Stimulated activated CD4-positive, alpha-beta T cell treated with anti-CD3 and anti-CD28 coated beads, Interleukin-2, amount 100 ng/mL, for 4 hours (primary cell): ENCODE data around the gene PRKCB.
"Not testable (repeated sequence)": the region's sequence is repeated elsewhere in the genome, so short reads cannot be mapped to it uniquely, and the experiment has no call there.

Experiments
- DNase-seq: peaks from one replicate; pipeline ENCODE4 v3.0.0-alpha.2; 2020; ENCODE audit warnings: low read depth

Gene PRKCB

DNA sequence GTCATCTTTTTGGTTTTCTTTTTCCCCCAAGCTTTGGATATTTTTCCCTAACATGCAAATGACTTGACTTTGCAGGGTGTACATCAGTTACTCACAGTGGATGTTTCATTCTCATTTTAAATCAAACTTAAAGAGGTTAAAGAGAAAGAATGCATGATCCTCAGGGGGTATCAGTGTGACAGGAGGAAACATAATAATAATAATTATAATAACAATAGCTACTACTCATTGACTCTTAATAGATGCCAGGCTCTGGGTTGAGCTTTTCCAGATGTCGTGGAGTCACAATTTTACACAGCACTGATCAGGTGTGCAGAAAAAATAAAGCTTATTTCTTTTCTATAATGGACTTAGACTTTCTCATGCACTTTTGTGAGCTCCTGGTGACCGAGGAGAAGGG lies 263.1 kb downstream of the PRKCB start:
- DNase-seq, result no peak

DNA sequence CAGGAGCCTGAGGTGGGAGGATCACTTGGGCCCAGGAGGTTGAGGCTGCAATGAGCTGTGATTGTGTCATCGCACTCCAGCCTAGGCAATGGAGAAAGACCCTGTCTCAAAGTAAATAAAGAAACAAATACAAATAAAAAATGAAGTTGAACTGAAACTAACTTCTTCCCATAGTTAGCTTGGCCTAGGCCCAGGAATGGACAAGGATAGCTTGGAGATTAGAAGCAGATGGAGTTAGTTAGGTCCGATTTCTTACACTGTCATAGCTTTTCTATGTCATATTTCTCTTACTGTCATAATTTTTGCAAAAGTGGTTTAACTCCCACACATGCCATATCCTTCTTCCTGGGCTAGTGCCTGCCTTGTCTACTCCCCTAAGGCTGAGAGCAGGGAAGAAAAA lies 265.6 kb downstream of the PRKCB start:
- no peak for DNase-seq

DNA sequence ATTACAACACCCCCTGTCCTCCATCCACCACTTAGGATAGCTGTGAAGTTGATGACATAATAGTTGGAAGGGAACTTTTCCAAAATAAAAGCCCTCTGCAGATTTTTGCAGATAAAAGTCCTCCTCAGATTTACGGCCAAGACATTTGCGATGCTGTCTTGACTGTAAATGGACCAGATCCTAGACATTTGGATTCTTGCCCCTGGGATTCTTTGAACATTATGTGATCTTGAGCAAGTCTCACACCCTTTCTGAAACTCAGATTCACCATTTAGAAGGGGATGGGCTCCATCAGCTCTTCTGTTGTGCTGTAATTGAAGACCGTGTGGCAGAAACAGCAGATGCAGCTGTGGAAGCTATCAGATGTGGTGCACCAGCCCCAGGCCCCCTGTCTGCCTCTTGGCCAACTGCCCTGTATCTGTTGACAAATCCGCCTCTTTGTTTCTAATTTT lies 266.5 kb downstream of the PRKCB start:
- DNase-seq, result no peak

DNA sequence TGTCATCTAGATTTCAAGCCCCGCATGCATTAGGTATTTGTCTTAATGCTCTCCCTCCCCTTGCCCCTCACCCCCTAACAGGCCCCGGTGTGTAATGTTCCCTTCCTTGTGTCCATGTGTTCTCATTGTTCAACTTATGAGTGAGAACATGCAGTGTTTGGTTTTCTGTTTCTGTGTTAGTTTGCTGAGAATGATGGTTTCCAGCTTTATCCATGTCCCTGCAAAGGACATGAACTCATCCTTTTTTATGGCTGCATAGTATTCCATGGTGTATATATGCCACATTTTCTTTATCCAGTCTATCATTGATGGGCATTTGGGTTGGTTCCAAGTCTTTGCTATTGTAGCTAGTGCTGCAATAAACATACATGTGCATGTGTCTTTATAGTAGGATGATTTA lies 269.7 kb downstream of the PRKCB start:
- DNase-seq, result not testable (repeated sequence)

DNA sequence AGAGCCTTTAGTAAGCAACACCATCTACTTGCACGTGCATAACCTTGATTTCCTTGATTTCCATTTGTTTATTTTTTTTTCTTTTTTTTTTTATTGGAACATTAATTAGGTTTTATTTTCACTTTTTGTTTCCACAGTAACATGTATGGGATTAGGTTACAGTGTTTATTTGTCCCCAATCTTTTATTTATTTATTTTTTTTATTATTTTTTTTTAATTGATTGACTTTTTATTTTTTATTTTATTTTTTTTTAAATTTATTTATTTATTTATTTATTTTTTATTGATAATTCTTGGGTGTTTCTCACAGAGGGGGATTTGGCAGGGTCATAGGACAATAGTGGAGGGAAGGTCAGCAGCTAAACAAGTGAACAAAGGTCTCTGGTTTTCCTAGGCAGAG lies 272.3 kb downstream of the PRKCB start:
- not testable (repeated sequence) for DNase-seq

DNA sequence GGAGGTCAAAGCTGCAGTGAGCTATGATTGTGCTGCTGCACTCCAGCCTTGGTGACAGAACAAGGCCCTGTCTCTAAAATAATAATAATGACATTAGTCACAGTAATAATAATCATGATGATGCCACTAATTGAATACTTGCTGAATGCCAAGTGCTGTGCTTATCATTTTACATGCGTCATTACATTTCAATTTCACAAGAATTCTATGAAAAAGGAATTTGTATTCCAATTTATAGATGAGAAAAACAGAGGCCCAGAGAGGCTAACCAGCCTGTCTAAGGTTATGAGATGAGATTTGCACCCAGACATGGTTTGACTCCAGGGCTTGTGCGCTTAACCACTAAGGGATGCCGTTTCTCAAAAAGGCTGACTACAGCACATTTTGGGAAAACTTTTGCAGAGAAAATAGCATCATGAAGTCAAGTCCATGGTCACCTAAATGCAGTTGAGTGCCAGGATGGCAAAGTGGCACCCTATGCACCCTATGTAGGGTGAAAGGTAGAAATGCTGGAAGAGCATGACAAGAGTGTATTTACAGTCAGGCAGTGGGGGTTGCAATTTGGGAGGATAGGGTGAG lies 276.0 kb downstream of the PRKCB start:
- DNase-seq, result no peak

DNA sequence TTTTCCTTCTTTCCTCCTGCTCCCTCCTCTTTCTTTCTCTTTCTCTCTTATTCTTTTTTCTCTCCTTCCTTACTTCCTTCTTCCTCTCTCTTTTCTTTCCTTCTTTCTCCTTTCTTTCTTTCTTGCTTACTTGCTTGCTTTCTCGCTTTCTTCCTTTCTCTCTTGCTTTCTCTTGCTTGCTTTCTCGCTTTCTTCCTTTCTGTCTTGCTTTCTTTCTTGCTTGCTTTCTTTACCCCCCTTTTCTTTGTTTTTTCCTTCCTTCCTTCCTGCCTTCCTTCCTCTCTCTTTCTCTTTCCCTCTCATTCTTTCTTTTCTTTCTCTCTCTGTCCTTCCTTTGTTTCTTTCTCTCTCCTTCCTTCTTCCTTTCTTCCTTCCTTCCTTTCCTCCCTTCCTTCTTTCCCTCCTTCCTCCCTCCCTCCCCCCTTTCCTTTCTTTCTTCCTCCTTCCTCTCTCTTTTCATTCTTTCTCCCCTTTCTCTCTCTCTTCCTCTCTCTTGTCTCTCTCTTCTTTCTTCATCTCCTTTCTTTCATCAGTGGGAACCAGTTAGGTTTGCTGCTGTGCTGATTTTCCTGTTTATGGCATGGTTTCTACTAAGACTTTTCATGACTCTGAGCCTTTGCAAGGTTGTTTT lies 277.4 kb downstream of the PRKCB start:
- DNase-seq, result no peak

DNA sequence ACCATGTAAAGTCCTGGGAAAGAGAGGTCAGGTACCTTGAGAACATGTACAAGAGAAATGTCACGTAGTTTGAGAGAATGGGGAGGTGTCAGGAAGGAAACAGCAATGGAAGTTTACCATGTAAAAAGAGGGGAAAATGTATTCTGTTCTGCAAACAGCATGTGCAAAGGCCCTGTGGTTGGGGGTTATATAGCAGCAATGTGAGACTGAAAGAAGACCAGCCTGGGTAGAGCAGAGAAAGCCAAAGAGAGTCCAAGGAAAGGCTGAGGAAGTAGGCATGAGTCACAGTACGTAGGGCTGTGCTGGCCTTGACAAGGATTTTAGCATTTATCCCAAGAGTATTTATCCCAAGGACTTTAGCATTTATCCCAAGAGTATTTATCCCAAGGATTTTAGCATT lies 279.1 kb downstream of the PRKCB start:
- DNase-seq, result no peak

GRCh38 chr16:24116046-24116776 lies 280.4 kb downstream of the PRKCB start:
- no peak for DNase-seq

DNA sequence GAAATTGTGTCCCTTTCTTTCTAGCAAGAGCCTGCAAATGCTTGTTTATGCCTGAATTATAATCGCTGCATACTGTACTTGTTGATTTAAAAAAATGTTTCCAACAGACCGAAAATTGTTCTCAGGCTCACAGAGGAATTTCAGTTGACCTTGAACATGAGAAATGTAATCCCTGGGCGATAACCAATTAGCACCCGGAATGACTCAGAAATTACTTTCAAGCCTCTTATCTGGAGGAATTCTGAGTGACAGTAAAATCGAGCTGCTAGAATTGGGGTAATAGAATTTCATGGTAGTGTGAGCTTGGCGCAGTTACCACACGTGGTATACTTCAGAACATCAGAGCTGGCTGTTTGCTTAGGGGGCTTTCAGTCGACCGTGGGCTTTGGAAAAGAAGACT lies 281.2 kb downstream of the PRKCB start:
- no peak for DNase-seq

DNA sequence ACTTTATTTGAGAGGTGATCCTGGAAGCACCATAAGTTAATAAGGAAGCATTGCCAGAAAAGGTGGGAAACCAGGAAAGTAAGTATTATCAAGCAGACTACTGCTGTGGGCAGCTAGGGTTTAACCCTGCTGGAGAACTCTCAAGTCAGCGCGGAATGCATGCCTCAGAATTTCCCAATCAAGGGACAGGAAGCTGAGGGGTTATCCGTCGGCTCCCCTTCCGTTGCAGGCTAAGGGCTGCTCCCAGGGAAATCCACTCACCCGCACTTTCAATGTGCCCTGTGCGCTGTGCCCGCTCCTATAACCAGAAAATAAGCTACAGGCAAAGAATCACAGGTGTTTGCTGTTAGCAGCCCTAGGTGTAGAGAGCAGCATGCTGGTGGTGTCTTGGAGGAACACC lies 281.9 kb downstream of the PRKCB start:
- no peak for DNase-seq

DNA sequence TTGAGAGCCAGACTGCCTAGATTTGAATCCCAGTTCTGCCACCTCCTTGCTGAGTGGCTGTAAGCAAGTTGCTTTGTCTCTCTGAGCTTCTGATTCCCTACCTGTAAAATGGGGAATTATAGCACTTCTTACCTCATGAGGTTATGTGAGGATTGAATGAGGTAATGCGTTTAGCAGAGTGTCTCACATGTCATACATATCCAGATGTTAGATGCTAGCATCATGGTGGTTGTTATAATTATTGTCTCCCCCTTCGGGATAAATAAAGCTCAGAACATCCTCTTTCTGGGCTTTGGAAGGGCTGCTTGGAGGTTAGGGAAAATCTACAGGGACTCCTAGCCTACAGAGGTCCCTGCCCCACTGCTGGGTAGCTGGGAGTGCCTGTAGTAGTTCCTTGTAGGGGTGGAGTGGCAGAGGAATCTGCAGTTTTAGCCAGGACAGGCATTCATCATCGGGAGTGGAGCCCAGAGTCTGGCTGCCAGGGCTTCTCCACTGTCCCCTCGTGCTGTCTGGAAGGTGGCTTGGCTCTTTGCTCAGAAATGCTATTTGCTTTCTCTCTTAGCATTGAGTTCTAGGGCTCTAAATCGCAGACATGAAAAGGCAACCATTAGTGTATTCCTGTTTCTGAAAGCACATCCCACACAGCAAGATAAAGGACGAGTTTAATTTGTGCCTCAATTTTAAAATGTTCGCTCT lies 282.5 kb downstream of the PRKCB start:
- no peak for DNase-seq

- no peak for DNase-seq
These were observed 284.0 kb downstream of the PRKCB start for GRCh38 chr16:24119807-24120206.

DNA sequence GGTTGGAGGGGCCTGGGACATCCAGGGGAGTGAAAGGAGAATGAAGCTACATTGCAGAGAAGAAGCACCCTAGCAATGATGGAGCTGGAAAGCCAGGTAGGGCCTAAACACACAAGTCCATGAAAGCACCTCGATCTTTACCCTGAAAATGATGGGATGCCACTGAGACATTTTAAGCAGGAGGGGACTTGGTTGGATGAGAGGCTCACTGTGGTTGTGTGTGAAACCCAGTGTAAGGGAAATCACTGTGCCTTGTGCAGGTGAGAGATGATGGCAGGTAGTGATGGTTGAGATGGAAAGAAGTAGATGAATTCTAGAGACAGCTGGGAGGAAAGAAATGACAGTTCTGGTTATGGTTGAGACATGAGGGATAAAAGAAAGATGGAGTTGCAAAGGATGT lies 287.5 kb downstream of the PRKCB start:
- no peak for DNase-seq

DNA sequence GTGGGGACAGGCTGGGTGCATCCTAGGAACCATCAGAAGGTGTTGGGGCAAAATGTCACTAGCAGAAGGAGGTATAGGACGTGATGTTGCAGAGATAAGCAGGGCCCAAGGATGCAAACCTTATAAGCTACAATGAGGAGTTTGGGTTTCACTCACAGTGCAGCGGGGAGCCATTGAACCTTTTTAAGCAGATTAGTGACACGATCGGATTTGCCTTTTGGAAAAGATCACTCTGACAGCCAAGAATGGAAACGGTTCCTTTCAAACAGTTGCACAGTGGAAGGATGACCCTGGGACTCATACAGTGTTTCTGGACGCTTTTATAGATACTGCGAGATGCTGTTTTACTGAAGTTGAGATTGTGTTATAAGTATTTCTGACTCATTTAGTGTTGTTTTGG lies 288.5 kb downstream of the PRKCB start:
- DNase-seq, result no peak

DNA sequence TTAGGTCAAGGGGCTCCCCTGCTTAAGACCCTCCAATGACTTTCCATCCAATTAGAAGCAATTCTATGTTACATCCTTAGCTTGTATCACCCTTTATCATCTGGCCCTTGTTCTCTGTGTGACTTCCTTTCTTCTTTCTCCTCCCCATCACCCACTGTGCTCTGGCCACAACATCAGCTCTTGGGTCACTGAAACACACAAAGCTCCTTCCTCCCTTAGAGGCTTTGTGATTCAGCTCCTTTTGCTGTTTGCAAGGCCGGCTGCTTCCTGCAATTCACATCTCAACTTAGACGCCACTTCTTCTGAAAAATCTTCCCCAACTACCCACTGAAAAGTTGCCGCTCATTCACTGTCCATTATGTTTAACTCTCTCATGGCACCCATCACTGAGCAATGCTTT lies 289.4 kb downstream of the PRKCB start:
- DNase-seq, result no peak

GRCh38 chr16:24129412-24129918 lies 293.7 kb downstream of the PRKCB start:
- DNase-seq, result no peak

GRCh38 chr16:24130494-24131085 lies 294.8 kb downstream of the PRKCB start:
- no peak for DNase-seq

GRCh38 chr16:24131294-24131693 lies 295.5 kb downstream of the PRKCB start:
- no peak for DNase-seq

DNA sequence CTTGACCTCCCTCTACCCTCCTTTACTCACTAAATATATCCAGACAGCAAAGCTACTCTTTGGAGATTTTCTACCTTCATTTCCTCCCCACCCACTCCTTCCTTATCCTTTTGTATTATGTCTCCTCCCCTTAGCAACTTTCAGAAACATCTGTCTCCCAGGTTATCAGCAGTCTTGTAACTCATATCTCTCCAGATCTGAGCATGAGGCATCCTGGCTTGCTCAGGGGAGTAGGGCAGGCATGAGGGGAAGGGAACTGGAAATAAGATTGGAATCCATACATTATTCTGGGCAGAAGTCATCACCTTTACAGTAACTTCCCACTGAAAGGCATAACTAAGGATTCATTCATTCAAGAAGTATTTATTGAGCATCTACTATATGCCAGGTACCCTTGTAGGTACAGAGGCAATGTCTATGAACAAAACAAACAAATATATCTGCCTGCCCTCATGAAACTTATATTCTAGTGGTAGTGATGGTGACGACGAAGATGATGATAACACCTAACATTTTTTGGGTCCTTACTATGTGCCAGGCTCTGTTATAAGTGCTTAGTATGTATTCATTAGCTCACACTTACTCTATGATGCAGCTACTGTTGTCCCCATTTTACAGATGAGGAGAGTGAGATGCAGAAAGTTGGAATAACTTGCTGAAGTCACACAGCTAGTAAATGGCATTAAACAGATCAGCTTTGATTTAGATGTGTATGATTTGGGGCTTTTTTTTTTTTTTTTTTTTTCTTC lies 296.4 kb downstream of the PRKCB start:
- no peak for DNase-seq

DNA sequence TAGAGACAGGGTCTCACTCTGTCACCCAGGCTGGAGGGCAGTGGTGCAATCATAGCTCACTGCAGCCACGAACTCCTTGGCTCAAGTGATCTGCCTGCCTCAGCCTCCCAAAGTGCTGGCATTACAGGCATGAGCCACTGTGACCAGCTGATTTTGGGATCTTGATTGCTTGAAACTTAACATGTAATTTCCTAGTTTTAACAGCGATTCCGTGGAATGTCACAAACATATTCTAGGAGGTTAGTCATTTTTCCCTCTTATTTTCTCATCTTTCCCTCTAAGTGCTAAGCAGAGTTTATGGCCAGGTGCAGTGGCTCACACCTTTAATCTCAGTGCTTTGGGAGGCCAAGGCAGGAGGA lies 297.0 kb downstream of the PRKCB start:
- DNase-seq, result no peak
